A673 (cell line): ENCODE measurements around the gene SELENOW.
"Not testable (repeated sequence)": the region's sequence is repeated elsewhere in the genome, so short reads cannot be mapped to it uniquely, and the experiment has no call there.

Experiments
- EZH2 ChIP-seq: fragments of 200-600 bp; sonication (generic); IDR thresholded peaks from 2 replicates; pipeline ENCODE4 v1.6.1; 2017; ENCODE audit warnings: borderline replicate concordance, low read depth, mild to moderate bottlenecking, mixed read lengths, antibody characterized with exemption, low read length; ENCODE audit not compliant: poor library complexity, severe bottlenecking
- TF ChIP-seq, protein P1 (sequence below): fragments of 300-800, 200-600 bp; sonication (generic); conservative IDR thresholded peaks from 2 replicates; pipeline ENCODE4 v1.5.1; 2017; ENCODE audit warnings: low read depth, mild to moderate bottlenecking, antibody characterized with exemption, low read length, moderate library complexity, mixed read lengths

DNA sequence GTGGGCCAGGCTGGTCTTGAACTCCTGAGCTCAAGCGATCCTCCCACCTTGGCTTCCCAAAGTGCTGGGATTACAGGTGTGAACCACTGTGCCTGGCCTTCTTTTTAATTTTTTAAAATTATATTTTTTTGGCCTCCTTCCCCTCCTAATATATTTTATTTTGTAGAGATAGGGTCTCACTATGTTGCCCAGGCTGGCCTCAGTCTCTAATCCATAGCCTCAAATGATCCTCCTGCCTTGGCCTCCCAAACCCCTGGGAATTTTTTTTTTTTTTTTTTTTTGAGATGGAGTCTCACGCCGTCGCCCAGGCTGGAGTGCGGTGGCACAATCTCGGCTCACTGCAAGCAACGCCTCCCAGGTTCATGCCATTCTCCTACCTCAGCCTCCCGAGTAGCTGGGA lies 37.8 kb downstream of the SELENOW start:
- TF ChIP-seq, protein P1, sequence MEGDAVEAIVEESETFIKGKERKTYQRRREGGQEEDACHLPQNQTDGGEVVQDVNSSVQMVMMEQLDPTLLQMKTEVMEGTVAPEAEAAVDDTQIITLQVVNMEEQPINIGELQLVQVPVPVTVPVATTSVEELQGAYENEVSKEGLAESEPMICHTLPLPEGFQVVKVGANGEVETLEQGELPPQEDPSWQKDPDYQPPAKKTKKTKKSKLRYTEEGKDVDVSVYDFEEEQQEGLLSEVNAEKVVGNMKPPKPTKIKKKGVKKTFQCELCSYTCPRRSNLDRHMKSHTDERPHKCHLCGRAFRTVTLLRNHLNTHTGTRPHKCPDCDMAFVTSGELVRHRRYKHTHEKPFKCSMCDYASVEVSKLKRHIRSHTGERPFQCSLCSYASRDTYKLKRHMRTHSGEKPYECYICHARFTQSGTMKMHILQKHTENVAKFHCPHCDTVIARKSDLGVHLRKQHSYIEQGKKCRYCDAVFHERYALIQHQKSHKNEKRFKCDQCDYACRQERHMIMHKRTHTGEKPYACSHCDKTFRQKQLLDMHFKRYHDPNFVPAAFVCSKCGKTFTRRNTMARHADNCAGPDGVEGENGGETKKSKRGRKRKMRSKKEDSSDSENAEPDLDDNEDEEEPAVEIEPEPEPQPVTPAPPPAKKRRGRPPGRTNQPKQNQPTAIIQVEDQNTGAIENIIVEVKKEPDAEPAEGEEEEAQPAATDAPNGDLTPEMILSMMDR = not testable (repeated sequence)
- not testable (repeated sequence) for TF ChIP-seq EZH2
